Measurements from ENCODE around the gene LAIR2.

GRCh38 chr19:54533476-54533875 is 30.8 kb downstream of the LAIR2 start:
- TF ChIP-seq HMGA1 (CRISPR knock-in tag; conservative IDR thresholded peaks at IDR 0.05) (no peak), UBTF (CRISPR knock-in tag; IDR thresholded peaks at IDR 0.05) (no peak), HNRNPK (IDR thresholded peaks at IDR 0.05; ENCODE audit: low read depth, low read length, poor library complexity, severe bottlenecking) (no peak), TEAD3 (CRISPR knock-in tag; optimal IDR thresholded peaks at IDR 0.05; ENCODE audit: borderline replicate concordance) (no peak), MTA3 (CRISPR knock-in tag; IDR thresholded peaks at IDR 0.05) (no peak), ZNF510 (CRISPR knock-in tag; IDR thresholded peaks at IDR 0.05; ENCODE audit: low read depth) (no peak), PBX2 (CRISPR knock-in tag; IDR thresholded peaks at IDR 0.05) (no peak), CTCF (CRISPR knock-in tag; IDR thresholded peaks at IDR 0.05) (no peak), HOXD1 (CRISPR knock-in tag; IDR thresholded peaks at IDR 0.05) (no peak), GMEB1 (CRISPR knock-in tag; IDR thresholded peaks at IDR 0.05; ENCODE audit: borderline replicate concordance) (no peak), PAF1 (CRISPR knock-in tag; IDR thresholded peaks at IDR 0.05) (no peak), SOX6 (IDR thresholded peaks at IDR 0.05) (no peak), SOX6 (CRISPR knock-in tag; IDR thresholded peaks at IDR 0.05) (no peak), ZNF232 (CRISPR knock-in tag; IDR thresholded peaks at IDR 0.05; ENCODE audit: borderline replicate concordance) (no peak), THRA (CRISPR knock-in tag; IDR thresholded peaks at IDR 0.05; ENCODE audit: borderline replicate concordance) (no peak)
